HepG2 (cell line): ENCODE data around the gene ANKRD52. TPM values are rescaled to one million over a fixed set of nuclear protein-coding genes. Genes with fewer than 3 reads are reported as not detected.

Experiments used
- ATAC-seq: fragments of 200-7000 bp; cut with Tn5 transposase; 3 replicates; pipeline ENCODE4 v1.9.1; 2020; ENCODE audit warnings: mild to moderate bottlenecking, moderate library complexity
- BruUV-seq: library from RNA; stranded (reverse); fragments of 400-500 nt; replicated peaks from 2 replicates; lab custom pipeline; 2021; lab: Mats Ljungman, UMichigan
- CTCF ChIA-PET: fragments of 300-600 bp; formaldehyde crosslinking; extraction: SDS; loops from one replicate; lab custom pipeline; 2021; ENCODE audit warnings: low total read pairs, inconsistent platforms, low intra/inter-chr PET ratio; lab: Yijun Ruan, JAX
- POLR2A ChIA-PET: fragments of 350-600 bp; sonication (Branson Sonifier 250); formaldehyde crosslinking; loops from one replicate; lab custom pipeline; 2020; ENCODE audit warnings: antibody characterized with exemption, inconsistent platforms; lab: Yijun Ruan, JAX
- DNase-seq: peaks from one replicate; pipeline ENCODE4 v3.0.0-alpha.2; 2015; ENCODE audit warnings: low spot score
- FAIRE-seq: peaks from 3 replicates; lab custom pipeline; 2011; peaks lifted over from hg19 to GRCh38; lab: Jason Lieb, UNC
- H2AFZ ChIP-seq: one replicate; pipeline ENCODE4 v1.6.1; 2011; ENCODE audit warnings: low read length, inconsistent platforms
- H3K27ac ChIP-seq: fragments of 300-600 bp; 3 replicates; pipeline ENCODE4 v1.8.0; 2011; ENCODE audit warnings: mixed run types, mild to moderate bottlenecking, mixed read lengths, low read length, inconsistent platforms; ENCODE audit not compliant: insufficient read depth; ENCODE audit errors: extremely low read length
- H3K27me3 ChIP-seq, 2 experiments: fragments of 200-600 bp in 1 of 2; 2 replicates in 1 of 2; 3 replicates in 1 of 2; pipeline versions ENCODE4 v1.6.0 to v1.8.0; 2011; ENCODE audit warnings: low read length in 2 of 2, mild to moderate bottlenecking in 2 of 2, moderate library complexity in 2 of 2, inconsistent platforms in 1 of 2; ENCODE audit not compliant: insufficient read depth in 2 of 2, control insufficient read depth in 1 of 2
- H3K36me3 ChIP-seq, 2 experiments: fragments of 200-600 bp in 1 of 2; replicated peaks in 1 of 2; 2 replicates in 1 of 2; 3 replicates in 1 of 2; pipeline versions ENCODE4 v1.5.1 to v1.8.0; 2011; ENCODE audit warnings: low read length in 2 of 2, inconsistent platforms in 1 of 2; ENCODE audit not compliant: insufficient read depth in 2 of 2, control insufficient read depth in 1 of 2
- H3K4me1 ChIP-seq: 2 replicates; pipeline ENCODE4 v1.5.1; 2012; ENCODE audit warnings: low read length, inconsistent platforms; ENCODE audit not compliant: insufficient read depth
- H3K4me2 ChIP-seq: 2 replicates; pipeline ENCODE4 v1.6.0; 2011; ENCODE audit warnings: low read depth, low read length, inconsistent platforms
- H3K4me3 ChIP-seq, 3 experiments: fragments of 200-600 bp in 1 of 3; sonication (generic), shearing (Covaris generic) in 1 of 3; replicated peaks in 1 of 3; 2 replicates each; pipeline ENCODE4 v1.5.1; 2011 to 2016; ENCODE audit warnings: low read length in 3 of 3, inconsistent platforms in 2 of 3, low read depth in 2 of 3, mild to moderate bottlenecking in 2 of 3, control low read depth in 1 of 3, mixed read lengths in 1 of 3; ENCODE audit not compliant: insufficient read depth in 1 of 3
- H3K79me2 ChIP-seq: one replicate; pipeline ENCODE4 v1.6.1; 2011; ENCODE audit warnings: low read length, inconsistent platforms; ENCODE audit not compliant: insufficient read depth
- H3K9ac ChIP-seq: 2 replicates; pipeline ENCODE4 v1.6.0; 2011; ENCODE audit warnings: mild to moderate bottlenecking, low read depth, low read length, inconsistent platforms; ENCODE audit not compliant: insufficient read depth
- H3K9me3 ChIP-seq: 2 replicates; pipeline ENCODE4 v1.5.1; 2012; ENCODE audit warnings: mild to moderate bottlenecking, low read length
- H4K20me1 ChIP-seq: 2 replicates; pipeline ENCODE4 v1.6.0; 2011; ENCODE audit warnings: inconsistent platforms, mild to moderate bottlenecking, low read length, moderate library complexity; ENCODE audit not compliant: insufficient read depth
- TSC22D2 ChIP-seq: sonication (generic); formaldehyde crosslinking; IDR thresholded peaks from 2 replicates; pipeline ENCODE4 v1.5.1; 2020; ENCODE audit warnings: missing genetic modification reagents, mild to moderate bottlenecking, borderline replicate concordance
- ZBTB42 ChIP-seq: sonication (generic); formaldehyde crosslinking; IDR thresholded peaks from 2 replicates; pipeline ENCODE4 v1.5.0; 2020; ENCODE audit warnings: mild to moderate bottlenecking, missing genetic modification reagents
- ZMAT3 ChIP-seq: sonication (generic); formaldehyde crosslinking; conservative IDR thresholded peaks from 2 replicates; pipeline ENCODE4 v1.7.0; 2021; ENCODE audit warnings: missing genetic modification reagents
- ZNF709 ChIP-seq: sonication (generic); formaldehyde crosslinking; IDR thresholded peaks from 2 replicates; pipeline ENCODE4 v1.5.0; 2020; ENCODE audit warnings: mild to moderate bottlenecking, missing genetic modification reagents
- ZNF749 ChIP-seq: sonication (generic); formaldehyde crosslinking; IDR thresholded peaks from 2 replicates; pipeline ENCODE4 v1.8.0; 2022; ENCODE audit warnings: mild to moderate bottlenecking, missing genetic modification reagents, moderate library complexity, borderline replicate concordance
- WGBS: methylation state at CpG from one replicate; pipeline ENCODE4 v1.1.6; 2017; ENCODE audit warnings: low lambda C conversion rate; 5-methylcytosine and 5-hydroxymethylcytosine counted together
- in situ Hi-C: cut with HindIII; loops from 2 replicates; pipeline ENCODE4 v1.10.0; 2017; ENCODE audit warnings: low pct_unique_long_range_greater_than_20kb; ENCODE audit not compliant: extremely low pct_ligation_motif_present
- intact Hi-C: fragments of 100-400 bp; cut with micrococcal nuclease; formaldehyde crosslinking; loops from one replicate; pipeline ENCODE4 v1.10.0; 2022; ENCODE audit not compliant: unreplicated experiment
- polyA plus RNA-seq, 8 experiments: library from polyadenylated mRNA; depleted of rRNA in 3 of 8; stranded (reverse) in 7 of 8; unstranded in 1 of 8; fragments of >200 nt; fragmentation: Illumina TruSeq in 4 of 8; extraction: Trizol in 4 of 8; gene quantifications; 2 replicates each; pipeline versions ENCODE4 v1.2.1 to v1.2.3, GENCODE V29; 2011 to 2016; ENCODE audit warnings: low read depth in 4 of 8, missing spikeins in 1 of 8, mixed read lengths in 1 of 8; ENCODE audit not compliant: insufficient read depth in 1 of 8
- total RNA-seq, 5 experiments: library from RNA; depleted of rRNA; stranded (reverse); fragments of >200 nt; fragmentation: Illumina TruSeq; extraction: Trizol; gene quantifications; 2 replicates each; pipeline ENCODE4 v1.2.3, GENCODE V29; 2016; ENCODE audit warnings: low read depth in 1 of 5
- TF ChIP-seq, protein P1 (sequence below): sonication (generic); formaldehyde crosslinking; IDR thresholded peaks from 2 replicates; pipeline ENCODE4 v1.5.0; 2020; ENCODE audit warnings: missing genetic modification reagents
- TF ChIP-seq, protein P2 (sequence below): sonication (generic); formaldehyde crosslinking; IDR thresholded peaks from 2 replicates; pipeline ENCODE4 v1.4.0; 2020; ENCODE audit warnings: missing genetic modification reagents
- TF ChIP-seq, protein P3 (sequence below): sonication (generic); formaldehyde crosslinking; IDR thresholded peaks from 2 replicates; pipeline ENCODE4 v1.4.0; 2020; ENCODE audit warnings: mild to moderate bottlenecking, missing genetic modification reagents

ANKRD52 gene
- total and polyA plus RNA-seq, 2 of the 13 experiments (the other 11 are each of a cell fraction or from before 2014, with no cell fraction given) = 7.8 to 9.2 TPM

DNA sequence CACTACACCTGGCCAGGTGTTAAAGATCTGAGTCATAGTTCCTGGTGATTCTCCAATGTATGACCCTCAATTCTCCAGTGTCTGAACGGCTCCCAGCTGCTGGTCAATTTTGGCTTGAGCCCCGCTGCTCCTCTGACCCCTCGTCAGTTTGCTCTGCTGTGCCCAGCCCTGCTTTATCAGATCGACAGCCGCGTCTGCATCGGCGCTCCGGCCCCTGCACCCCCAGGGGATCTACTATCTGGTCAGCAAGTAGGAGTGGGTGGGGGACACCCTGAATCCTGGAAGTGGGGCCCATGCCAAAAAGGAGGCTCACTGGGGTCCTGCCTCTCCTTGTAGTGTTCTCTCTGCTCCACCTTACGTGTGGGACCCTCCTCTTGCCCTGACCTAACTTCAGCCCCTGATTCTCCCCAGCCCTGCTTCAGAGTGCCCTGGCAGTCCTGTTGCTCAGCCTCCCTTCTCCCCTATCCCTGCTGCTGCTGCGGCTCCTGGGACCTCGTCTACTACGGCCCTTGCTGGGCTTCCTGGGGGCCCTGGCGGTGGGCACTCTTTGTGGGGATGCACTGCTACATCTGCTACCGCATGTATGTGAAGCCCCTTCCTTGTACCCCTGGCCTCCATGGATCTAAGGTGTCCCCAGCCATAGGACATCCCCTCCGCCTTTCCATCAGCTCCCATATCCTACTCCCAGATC, 23.3 kb downstream of the ANKRD52 start (continued):
- TF ChIP-seq ZBTB42 = no peak
- TF ChIP-seq, all 625 proteins: peak for 1

DNA sequence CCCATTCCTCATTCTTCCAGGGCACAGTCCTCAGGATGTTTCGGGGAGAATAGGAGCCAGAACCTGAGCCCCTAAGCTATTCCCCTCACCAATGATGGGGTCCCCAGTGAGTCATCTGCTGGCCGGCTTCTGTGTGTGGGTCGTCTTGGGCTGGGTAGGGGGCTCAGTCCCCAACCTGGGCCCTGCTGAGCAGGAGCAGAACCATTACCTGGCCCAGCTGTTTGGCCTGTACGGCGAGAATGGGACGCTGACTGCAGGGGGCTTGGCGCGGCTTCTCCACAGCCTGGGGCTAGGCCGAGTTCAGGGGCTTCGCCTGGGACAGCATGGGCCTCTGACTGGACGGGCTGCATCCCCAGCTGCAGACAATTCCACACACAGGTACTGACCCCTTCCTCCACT, 27.0 kb downstream of the ANKRD52 start:
- ChIA-PET CTCF (interaction anchor here (1.4 kb wide), 1 partner anchor 35 kb away, joined by 3 read pairs; the partner anchor contains the start of gene COQ10A), POLR2A (interaction anchor here (0.6 to 5.8 kb wide), 18 partner anchors 9 to 229 kb away, joined by 3 to 96 read pairs (median 5); partner anchors contain the start of genes ANKRD52, CNPY2, COQ10A and ESYT1)
- H3K36me3 ChIP-seq = peaks cover 0 to 8% of the 10 kb centered on the region in 2 experiments; a peak in 2 of 5 replicates
- no peaks in the 10 kb centered on the region for H3K27me3 ChIP-seq
- ATAC-seq = peak; percentile 16
- H3K79me2 ChIP-seq = peaks cover 24% of the 10 kb centered on the region
- no peak for DNase-seq
- in situ Hi-C loops (no loop called here), intact Hi-C loops (no loop called here)
- WGBS = 39% methylated on average over 2 of the region's 11 CpGs
- peak overlapping the region; percentile 99 for H3K27ac ChIP-seq
- H3K9me3 ChIP-seq = no peaks in the 10 kb centered on the region
- peak overlapping the region; percentile 87 for H3K9ac ChIP-seq
- H3K4me3 ChIP-seq = peak overlapping the region; percentile 62 to 86 (median 78)
- no peak for FAIRE-seq
- BruUV-seq = TSS peak; percentile 76
- peak overlapping the region; percentile 94 for H3K4me2 ChIP-seq
- H2AFZ ChIP-seq = peak overlapping the region; percentile 2
- H4K20me1 ChIP-seq = no peaks in the 10 kb centered on the region
- peaks cover 34% of the 10 kb centered on the region for H3K4me1 ChIP-seq
- TF ChIP-seq, protein P1, sequence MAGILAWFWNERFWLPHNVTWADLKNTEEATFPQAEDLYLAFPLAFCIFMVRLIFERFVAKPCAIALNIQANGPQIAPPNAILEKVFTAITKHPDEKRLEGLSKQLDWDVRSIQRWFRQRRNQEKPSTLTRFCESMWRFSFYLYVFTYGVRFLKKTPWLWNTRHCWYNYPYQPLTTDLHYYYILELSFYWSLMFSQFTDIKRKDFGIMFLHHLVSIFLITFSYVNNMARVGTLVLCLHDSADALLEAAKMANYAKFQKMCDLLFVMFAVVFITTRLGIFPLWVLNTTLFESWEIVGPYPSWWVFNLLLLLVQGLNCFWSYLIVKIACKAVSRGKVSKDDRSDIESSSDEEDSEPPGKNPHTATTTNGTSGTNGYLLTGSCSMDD = no peak
- TF ChIP-seq ZNF709 (CRISPR knock-in tag) (0 out of 2 replicates have a peak, but pooled peaks have one; percentile 26), TSC22D2 (CRISPR knock-in tag) (no peak), ZNF749 (CRISPR knock-in tag) (no peak), ZMAT3 (CRISPR knock-in tag) (0 out of 2 replicates have a peak, but pooled peaks have one; percentile 57)
- TF ChIP-seq, protein P2, sequence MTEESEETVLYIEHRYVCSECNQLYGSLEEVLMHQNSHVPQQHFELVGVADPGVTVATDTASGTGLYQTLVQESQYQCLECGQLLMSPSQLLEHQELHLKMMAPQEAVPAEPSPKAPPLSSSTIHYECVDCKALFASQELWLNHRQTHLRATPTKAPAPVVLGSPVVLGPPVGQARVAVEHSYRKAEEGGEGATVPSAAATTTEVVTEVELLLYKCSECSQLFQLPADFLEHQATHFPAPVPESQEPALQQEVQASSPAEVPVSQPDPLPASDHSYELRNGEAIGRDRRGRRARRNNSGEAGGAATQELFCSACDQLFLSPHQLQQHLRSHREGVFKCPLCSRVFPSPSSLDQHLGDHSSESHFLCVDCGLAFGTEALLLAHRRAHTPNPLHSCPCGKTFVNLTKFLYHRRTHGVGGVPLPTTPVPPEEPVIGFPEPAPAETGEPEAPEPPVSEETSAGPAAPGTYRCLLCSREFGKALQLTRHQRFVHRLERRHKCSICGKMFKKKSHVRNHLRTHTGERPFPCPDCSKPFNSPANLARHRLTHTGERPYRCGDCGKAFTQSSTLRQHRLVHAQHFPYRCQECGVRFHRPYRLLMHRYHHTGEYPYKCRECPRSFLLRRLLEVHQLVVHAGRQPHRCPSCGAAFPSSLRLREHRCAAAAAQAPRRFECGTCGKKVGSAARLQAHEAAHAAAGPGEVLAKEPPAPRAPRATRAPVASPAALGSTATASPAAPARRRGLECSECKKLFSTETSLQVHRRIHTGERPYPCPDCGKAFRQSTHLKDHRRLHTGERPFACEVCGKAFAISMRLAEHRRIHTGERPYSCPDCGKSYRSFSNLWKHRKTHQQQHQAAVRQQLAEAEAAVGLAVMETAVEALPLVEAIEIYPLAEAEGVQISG (CRISPR knock-in tag) = peak; percentile 2; the same call in 1 of the 2 replicates
- TF ChIP-seq, protein P3, sequence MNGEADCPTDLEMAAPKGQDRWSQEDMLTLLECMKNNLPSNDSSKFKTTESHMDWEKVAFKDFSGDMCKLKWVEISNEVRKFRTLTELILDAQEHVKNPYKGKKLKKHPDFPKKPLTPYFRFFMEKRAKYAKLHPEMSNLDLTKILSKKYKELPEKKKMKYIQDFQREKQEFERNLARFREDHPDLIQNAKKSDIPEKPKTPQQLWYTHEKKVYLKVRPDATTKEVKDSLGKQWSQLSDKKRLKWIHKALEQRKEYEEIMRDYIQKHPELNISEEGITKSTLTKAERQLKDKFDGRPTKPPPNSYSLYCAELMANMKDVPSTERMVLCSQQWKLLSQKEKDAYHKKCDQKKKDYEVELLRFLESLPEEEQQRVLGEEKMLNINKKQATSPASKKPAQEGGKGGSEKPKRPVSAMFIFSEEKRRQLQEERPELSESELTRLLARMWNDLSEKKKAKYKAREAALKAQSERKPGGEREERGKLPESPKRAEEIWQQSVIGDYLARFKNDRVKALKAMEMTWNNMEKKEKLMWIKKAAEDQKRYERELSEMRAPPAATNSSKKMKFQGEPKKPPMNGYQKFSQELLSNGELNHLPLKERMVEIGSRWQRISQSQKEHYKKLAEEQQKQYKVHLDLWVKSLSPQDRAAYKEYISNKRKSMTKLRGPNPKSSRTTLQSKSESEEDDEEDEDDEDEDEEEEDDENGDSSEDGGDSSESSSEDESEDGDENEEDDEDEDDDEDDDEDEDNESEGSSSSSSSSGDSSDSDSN (CRISPR knock-in tag) = 0 out of 2 replicates have a peak, but pooled peaks have one; percentile 38
